Trophoblast cell (in vitro differentiated cells and primary cell): ENCODE results near the gene ZKSCAN8.

Source experiments
- DNase-seq, 2 donors: peaks; one replicate each; pipeline ENCODE4 v3.0.0-alpha.2; 2016
- H2AFZ ChIP-seq: 2 replicates; pipeline ENCODE4 v1.6.1; 2013; ENCODE audit warnings: low read length, moderate library complexity, mild to moderate bottlenecking; ENCODE audit not compliant: insufficient read depth, poor library complexity
- H2AK5ac ChIP-seq: 2 replicates; pipeline ENCODE4 v1.6.1; 2013; ENCODE audit warnings: mild to moderate bottlenecking, low read length
- H2BK120ac ChIP-seq: 2 replicates; pipeline ENCODE4 v1.6.1; 2013; ENCODE audit warnings: low read length, mild to moderate bottlenecking, moderate library complexity; ENCODE audit not compliant: insufficient read depth, poor library complexity
- H2BK12ac ChIP-seq: 2 replicates; pipeline ENCODE4 v1.6.1; 2013; ENCODE audit warnings: mild to moderate bottlenecking, low read length, moderate library complexity
- H2BK5ac ChIP-seq: 2 replicates; pipeline ENCODE4 v1.6.1; 2013; ENCODE audit warnings: low read length, low read depth, moderate library complexity, mild to moderate bottlenecking; ENCODE audit not compliant: poor library complexity
- H3K14ac ChIP-seq: 2 replicates; pipeline ENCODE4 v1.6.1; 2013; ENCODE audit warnings: mild to moderate bottlenecking, low read length
- H3K18ac ChIP-seq: 2 replicates; pipeline ENCODE4 v1.6.1; 2013; ENCODE audit warnings: mild to moderate bottlenecking, low read length
- H3K23ac ChIP-seq: 2 replicates; pipeline ENCODE4 v1.6.1; 2013; ENCODE audit warnings: low read length
- H3K27ac ChIP-seq: 2 replicates; pipeline ENCODE4 v1.5.1; 2013; ENCODE audit warnings: low read depth, mild to moderate bottlenecking, inconsistent platforms, low read length, moderate library complexity
- H3K27me3 ChIP-seq: 2 replicates; pipeline ENCODE4 v1.6.1; 2013; ENCODE audit warnings: inconsistent platforms, mild to moderate bottlenecking, low read length, moderate library complexity; ENCODE audit not compliant: insufficient read depth
- H3K36me3 ChIP-seq, 2 experiments: 1 replicate in 1 of 2; 2 replicates in 1 of 2; pipeline ENCODE4 v1.6.1; 2013; ENCODE audit warnings: low read length in 2 of 2, mild to moderate bottlenecking in 2 of 2, moderate library complexity in 1 of 2; ENCODE audit not compliant: insufficient read depth in 2 of 2, control insufficient read depth in 1 of 2
- H3K4ac ChIP-seq: 2 replicates; pipeline ENCODE4 v1.6.1; 2013; ENCODE audit warnings: low read depth, mild to moderate bottlenecking, low read length, moderate library complexity
- H3K4me1 ChIP-seq, 2 experiments: 1 replicate in 1 of 2; 2 replicates in 1 of 2; pipeline ENCODE4 v1.6.1; 2013; ENCODE audit warnings: low read length in 2 of 2, mild to moderate bottlenecking in 2 of 2, moderate library complexity in 1 of 2; ENCODE audit not compliant: insufficient read depth in 2 of 2, control insufficient read depth in 1 of 2
- H3K4me2 ChIP-seq: 2 replicates; pipeline ENCODE4 v1.6.1; 2013; ENCODE audit warnings: inconsistent platforms, mild to moderate bottlenecking, low read length, moderate library complexity
- H3K4me3 ChIP-seq: 2 replicates; pipeline ENCODE4 v1.5.1; 2013; ENCODE audit warnings: mild to moderate bottlenecking, low read depth, low read length, inconsistent platforms
- H3K79me1 ChIP-seq: one replicate; pipeline ENCODE4 v1.6.1; 2013; ENCODE audit warnings: low read length
- H3K79me2 ChIP-seq: 2 replicates; pipeline ENCODE4 v1.6.1; 2013; ENCODE audit warnings: low read length, mild to moderate bottlenecking; ENCODE audit not compliant: control insufficient read depth, insufficient read depth, poor library complexity
- H3K9ac ChIP-seq: 2 replicates; pipeline ENCODE4 v1.6.1; 2013; ENCODE audit warnings: mild to moderate bottlenecking, low read length
- H3K9me3 ChIP-seq: 2 replicates; pipeline ENCODE4 v1.6.1; 2013; ENCODE audit warnings: low read depth, mild to moderate bottlenecking, control low read depth, inconsistent platforms, low read length; ENCODE audit not compliant: insufficient read depth
- H4K12ac ChIP-seq: 2 replicates; pipeline ENCODE4 v1.6.1; 2013; ENCODE audit warnings: low read depth, mild to moderate bottlenecking, low read length, moderate library complexity
- H4K8ac ChIP-seq: 2 replicates; pipeline ENCODE4 v1.6.1; 2013; ENCODE audit warnings: low read depth, mild to moderate bottlenecking, low read length, moderate library complexity
- H4K91ac ChIP-seq: one replicate; pipeline ENCODE4 v1.6.1; 2013; ENCODE audit warnings: low read depth, mild to moderate bottlenecking, low read length, moderate library complexity
- WGBS: extraction: QIAGEN DNeasy Blood & Tissue Kit; methylation state at CpG from one replicate; pipeline ENCODE4 v1.1.7; 2013; ENCODE audit warnings: missing lambda C conversion rate; ENCODE audit not compliant: insufficient read length, insufficient coverage; ENCODE audit errors: extremely low coverage; 5-methylcytosine and 5-hydroxymethylcytosine counted together

ZKSCAN8 gene

DNA sequence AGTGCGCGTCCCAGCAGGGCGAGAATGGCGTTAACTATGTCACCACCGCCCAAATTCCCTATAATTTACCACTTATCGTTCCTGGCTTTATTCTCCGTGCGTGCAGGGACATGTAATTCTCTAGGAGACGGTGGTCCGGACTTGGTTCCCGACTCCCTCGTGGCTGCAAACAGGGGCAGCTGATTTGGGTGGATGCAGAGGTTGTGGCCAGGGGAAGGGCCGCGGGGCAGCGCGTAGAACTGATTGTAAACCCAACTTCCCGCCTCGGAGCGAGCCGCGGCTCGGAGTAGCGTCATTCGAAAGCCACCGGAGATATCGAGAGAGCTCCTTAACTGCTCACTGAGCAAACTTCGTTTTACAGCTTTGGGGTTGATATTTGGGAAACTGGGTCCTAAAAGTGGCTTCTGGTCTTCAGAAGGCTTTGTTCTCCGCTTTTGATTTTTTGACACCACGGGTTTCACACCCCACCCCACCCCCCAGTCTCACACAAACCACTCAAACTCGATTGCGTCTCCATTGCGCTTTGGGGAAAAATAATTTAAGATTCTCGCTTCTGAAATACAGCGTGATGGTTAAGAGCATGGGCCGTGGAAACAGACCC, 65.9 kb downstream of the ZKSCAN8 start:
- Histone ChIP-seq H3K79me1 (no peaks in the 10 kb centered on the region), H4K91ac (no peak overlapping the region), H2BK12ac (no peak overlapping the region), H3K18ac (no peak overlapping the region), H3K27ac (no peak overlapping the region), H3K36me3 (no peaks in the 10 kb centered on the region), H3K79me2 (no peaks in the 10 kb centered on the region), H2BK120ac (no peak overlapping the region), H2BK5ac (no peak overlapping the region), H3K27me3 (peaks cover 28% of the 10 kb centered on the region), H4K12ac (no peak overlapping the region), H3K14ac (no peak overlapping the region), H3K9me3 (peaks cover 3% of the 10 kb centered on the region), H2AFZ (no peak overlapping the region), H2AK5ac (no peak overlapping the region), H3K4me1 (peaks cover 5 to 6% of the 10 kb centered on the region in 2 experiments), H3K4me3 (peak overlapping the region; percentile 60), H3K23ac (no peak overlapping the region), H3K4ac (no peak overlapping the region), H3K4me2 (peak overlapping the region; percentile 94), H4K8ac (no peak overlapping the region), H3K9ac (no peak overlapping the region)
- no CpG with 5 or more reads among the region's 35 CpGs for WGBS
- peak; percentile 25 to 63 for DNase-seq

GRCh38 chr6:28208111-28208659, 66.5 kb downstream of the ZKSCAN8 start:
- Histone ChIP-seq H3K9me3 (peaks cover 3% of the 10 kb centered on the region), H3K4me1 (peaks cover 5 to 6% of the 10 kb centered on the region in 2 experiments), H3K23ac (no peak overlapping the region), H3K79me2 (no peaks in the 10 kb centered on the region), H2BK12ac (no peak overlapping the region), H2BK5ac (no peak overlapping the region), H2AFZ (no peak overlapping the region), H3K14ac (no peak overlapping the region), H2AK5ac (no peak overlapping the region), H3K36me3 (no peaks in the 10 kb centered on the region), H3K18ac (no peak overlapping the region), H2BK120ac (no peak overlapping the region), H4K8ac (no peak overlapping the region), H4K12ac (no peak overlapping the region), H4K91ac (no peak overlapping the region), H3K27ac (no peak overlapping the region), H3K4ac (no peak overlapping the region), H3K9ac (no peak overlapping the region), H3K4me2 (peak overlapping the region; percentile 94), H3K27me3 (peaks cover 26% of the 10 kb centered on the region), H3K79me1 (no peaks in the 10 kb centered on the region), H3K4me3 (peak overlapping the region; percentile 53)
- peak in 1 of 2 donors; percentile 14 for DNase-seq
- WGBS, result no CpG with 5 or more reads among the region's 23 CpGs
